ENCODE measurements around the gene CDH2. TPM values are rescaled to one million over a fixed set of nuclear protein-coding genes. Genes with fewer than 3 reads are reported as not detected.
A peak's percentile ranks its signal among the peaks of the same experiment; 100 is the strongest.

Gene CDH2
- total RNA-seq, 1 experiment from 2014 or later: 36.2 TPM

GRCh38 chr18:28110924-28111323 is 66.0 kb downstream of the CDH2 start:
- Mint-ChIP-seq H3K4me1 (peaks cover 33 to 48% of the 10 kb centered on the region in 2 experiments), H3K9me3 (no peaks in the 10 kb centered on the region; a peak in 1 of 5 replicates), H3K27ac (peak overlapping the region in 2 of 3 experiments; percentile 13 to 42; a peak in 2 of 7 replicates), H3K4me3 (no peak overlapping the region), H3K27me3 (ENCODE audit: low read depth) (no peaks in the 10 kb centered on the region), H3K36me3 (ENCODE audit: insufficient read depth in 1 of 3, low read depth in 3 of 3) (no peaks in the 10 kb centered on the region; a peak in 1 of 7 replicates)
- H3K14ac ChIP-seq (ENCODE audit: insufficient read depth, low read length): no peak overlapping the region
- H3K79me2 ChIP-seq (ENCODE audit: insufficient read depth, low read length): no peaks in the 10 kb centered on the region; the same call in 1 of the 2 replicates
- H3K23me2 ChIP-seq (ENCODE audit: insufficient read length, low read depth, low read length, poor library complexity, severe bottlenecking): no peaks in the 10 kb centered on the region
- no peaks in the 10 kb centered on the region for H3K9me3 ChIP-seq (ENCODE audit: control insufficient read depth, low read depth, low read length)
- TF ChIP-seq CTCF (conservative IDR thresholded peaks at IDR 0.05): no peak
- no peak overlapping the region for H2BK120ac ChIP-seq (ENCODE audit: low read depth, low read length, poor library complexity, severe bottlenecking)
- H3K9ac ChIP-seq (ENCODE audit: extremely low read depth, insufficient read length, low read length): no peak overlapping the region
- H2BK12ac ChIP-seq (ENCODE audit: insufficient read length, low read depth, low read length): no peak overlapping the region
- H4K8ac ChIP-seq (replicated peaks; ENCODE audit: insufficient read length, low read depth, low read length): no peak overlapping the region
- H3K4me1 ChIP-seq (ENCODE audit: insufficient read depth, low read length): peaks cover 13% of the 10 kb centered on the region; the same call in 1 of the 2 replicates
- no peak overlapping the region for H2BK15ac ChIP-seq (ENCODE audit: low read depth, low read length)
- H2BK5ac ChIP-seq (ENCODE audit: insufficient read length, low read length): no peak overlapping the region
- H4K91ac ChIP-seq (ENCODE audit: insufficient read length, low read depth, low read length): no peak overlapping the region
- H3K79me1 ChIP-seq (ENCODE audit: insufficient read depth, low read depth, low read length, poor library complexity, severe bottlenecking): no peaks in the 10 kb centered on the region
- H4K5ac ChIP-seq (ENCODE audit: insufficient read length, low read depth, low read length): no peak overlapping the region
- no peak overlapping the region for H3K18ac ChIP-seq (ENCODE audit: insufficient read length, low read depth, low read length)
- no peak overlapping the region for H3K56ac ChIP-seq (ENCODE audit: insufficient read length, low read depth, low read length)
- no peak overlapping the region for H3K4ac ChIP-seq (ENCODE audit: low read depth, low read length)
- H3K27ac ChIP-seq (ENCODE audit: insufficient read length, low read depth, low read length): no peak overlapping the region
- DNase-seq: no peak
- no peaks in the 10 kb centered on the region for H4K20me1 ChIP-seq (ENCODE audit: control insufficient read depth, insufficient read depth, insufficient read length)
- H3K4me2 ChIP-seq (ENCODE audit: insufficient read depth, insufficient read length, low read length): no peak overlapping the region
- no peak overlapping the region for H3K23ac ChIP-seq (ENCODE audit: insufficient read length, low read depth, low read length)
- H2AFZ ChIP-seq (ENCODE audit: low read length): no peak overlapping the region
- no peak overlapping the region for H2BK20ac ChIP-seq (ENCODE audit: low read depth, low read length, poor library complexity, severe bottlenecking)
- WGBS (ENCODE audit: extremely low coverage, insufficient read length, low lambda C conversion rate): no CpG with 5 or more reads among the region's 9 CpGs
- no peaks in the 10 kb centered on the region for H3K27me3 ChIP-seq (ENCODE audit: insufficient read depth, low read length)
- no peak overlapping the region for H3T11ph ChIP-seq (ENCODE audit: low read length)
- no peak overlapping the region for H2AK5ac ChIP-seq (ENCODE audit: insufficient read length, low read length)
